ENCODE measurements around the gene SYT8. TPM values are rescaled to one million over a fixed set of nuclear protein-coding genes. Genes with fewer than 3 reads are reported as not detected.

Gene SYT8
- total RNA-seq, 1 donor from 2014 or later = not detected

GRCh38 chr11:1828542-1828941 lies 6.2 kb upstream of the SYT8 start:
- H3K79me2 ChIP-seq (ENCODE audit: low read depth) = no peaks in the 10 kb centered on the region
- H3K4me2 ChIP-seq = no peak overlapping the region
- DNase-seq (ENCODE audit: low spot score) = no peak
- no peaks in the 10 kb centered on the region for H4K20me1 ChIP-seq (ENCODE audit: low read depth)
- no peaks in the 10 kb centered on the region for H3F3A ChIP-seq (ENCODE audit: low read depth)
- H3K4me3 ChIP-seq = no peak overlapping the region
- TF ChIP-seq CTCF (IDR thresholded peaks at IDR 0.05) = no peak
- no peak for TF ChIP-seq EZH2phosphoT487 (IDR thresholded peaks at IDR 0.05)
- TF ChIP-seq EZH2 (IDR thresholded peaks at IDR 0.05) = no peak
- H3K9ac ChIP-seq = no peak overlapping the region
- H2AFZ ChIP-seq (replicated peaks) = no peak overlapping the region
- H3K27ac ChIP-seq = no peak overlapping the region
- no peaks in the 10 kb centered on the region for H3K27me3 ChIP-seq
- H3K9me3 ChIP-seq (ENCODE audit: low read depth) = no peaks in the 10 kb centered on the region
- H3K36me3 ChIP-seq = no peaks in the 10 kb centered on the region
- Mint-ChIP-seq H3K4me1 (peaks cover 16% of the 10 kb centered on the region), H3K27ac (no peak overlapping the region), H3K4me3 (no peak overlapping the region), H3K36me3 (no peaks in the 10 kb centered on the region), H3K27me3 (ENCODE audit: insufficient read depth, low read depth) (peaks cover 12% of the 10 kb centered on the region), H3K9me3 (no peaks in the 10 kb centered on the region)
- H3K4me1 ChIP-seq = peaks cover 17% of the 10 kb centered on the region

GRCh38 chr11:1829039-1829820 lies 5.6 kb upstream of the SYT8 start:
- Mint-ChIP-seq H3K4me3 (no peak overlapping the region), H3K4me1 (peaks cover 18% of the 10 kb centered on the region), H3K36me3 (no peaks in the 10 kb centered on the region), H3K9me3 (no peaks in the 10 kb centered on the region), H3K27ac (peak overlapping the region; percentile 5), H3K27me3 (ENCODE audit: insufficient read depth, low read depth) (peaks cover 10% of the 10 kb centered on the region)
- no peaks in the 10 kb centered on the region for H3K36me3 ChIP-seq
- H3K27ac ChIP-seq = no peak overlapping the region
- H3F3A ChIP-seq (ENCODE audit: low read depth) = no peaks in the 10 kb centered on the region
- no peaks in the 10 kb centered on the region for H3K27me3 ChIP-seq
- no peak for DNase-seq (ENCODE audit: low spot score)
- H2AFZ ChIP-seq (replicated peaks) = no peak overlapping the region
- no peaks in the 10 kb centered on the region for H4K20me1 ChIP-seq (ENCODE audit: low read depth)
- H3K79me2 ChIP-seq (ENCODE audit: low read depth) = no peaks in the 10 kb centered on the region
- no peak overlapping the region for H3K9ac ChIP-seq
- peaks cover 18% of the 10 kb centered on the region for H3K4me1 ChIP-seq
- TF ChIP-seq CTCF (IDR thresholded peaks at IDR 0.05) = no peak
- TF ChIP-seq EZH2 (IDR thresholded peaks at IDR 0.05) = no peak
- TF ChIP-seq EZH2phosphoT487 (IDR thresholded peaks at IDR 0.05) = no peak
- H3K4me2 ChIP-seq = no peak overlapping the region
- no peaks in the 10 kb centered on the region for H3K9me3 ChIP-seq (ENCODE audit: low read depth)
- no peak overlapping the region for H3K4me3 ChIP-seq

- H3K27ac ChIP-seq = no peak overlapping the region
- Mint-ChIP-seq H3K27ac (no peak overlapping the region), H3K4me3 (no peak overlapping the region), H3K36me3 (no peaks in the 10 kb centered on the region), H3K9me3 (no peaks in the 10 kb centered on the region), H3K4me1 (peaks cover 18% of the 10 kb centered on the region), H3K27me3 (ENCODE audit: insufficient read depth, low read depth) (peaks cover 12% of the 10 kb centered on the region)
- no peak overlapping the region for H3K4me2 ChIP-seq
- H4K20me1 ChIP-seq (ENCODE audit: low read depth) = no peaks in the 10 kb centered on the region
- no peaks in the 10 kb centered on the region for H3F3A ChIP-seq (ENCODE audit: low read depth)
- H2AFZ ChIP-seq (replicated peaks) = no peak overlapping the region
- no peaks in the 10 kb centered on the region for H3K36me3 ChIP-seq
- H3K4me1 ChIP-seq = peaks cover 18% of the 10 kb centered on the region
- no peak for DNase-seq (ENCODE audit: low spot score)
- H3K9me3 ChIP-seq (ENCODE audit: low read depth) = no peaks in the 10 kb centered on the region
- H3K79me2 ChIP-seq (ENCODE audit: low read depth) = no peaks in the 10 kb centered on the region
- TF ChIP-seq EZH2phosphoT487 (IDR thresholded peaks at IDR 0.05) = no peak
- no peak for TF ChIP-seq EZH2 (IDR thresholded peaks at IDR 0.05)
- TF ChIP-seq CTCF (IDR thresholded peaks at IDR 0.05) = no peak
- no peak overlapping the region for H3K9ac ChIP-seq
- H3K4me3 ChIP-seq = no peak overlapping the region
- H3K27me3 ChIP-seq = no peaks in the 10 kb centered on the region
Measured at GRCh38 chr11:1830004-1830321, 4.8 kb upstream of the SYT8 start.

Data from neural progenitor cell (in vitro differentiated cells).